Measurements from ENCODE around the gene KTN1.

Gene KTN1

GRCh38 chr14:55722054-55722453, 142.0 kb downstream of the KTN1 start:
- FAIRE-seq, result no peak

GRCh38 chr14:55724736-55725135, 144.7 kb downstream of the KTN1 start:
- FAIRE-seq, result no peak

- FAIRE-seq, result no peak
Measured at GRCh38 chr14:55730592-55731310, 150.7 kb downstream of the KTN1 start.

- no peak for FAIRE-seq
Measured at GRCh38 chr14:55731311-55731872, 151.4 kb downstream of the KTN1 start.

- no peak for FAIRE-seq
Measured at GRCh38 chr14:55731881-55732498, 152.0 kb downstream of the KTN1 start.

- FAIRE-seq, result no peak
Measured at GRCh38 chr14:55733599-55733998, 153.6 kb downstream of the KTN1 start.
